Mucosa of descending colon (tissue), 3 donors: ENCODE data around the gene ZMIZ1. TPM values are rescaled to one million over a fixed set of nuclear protein-coding genes. Genes with fewer than 3 reads are reported as not detected.

Source experiments
- ATAC-seq: fragments of 200-7000 bp; cut with Tn5 transposase; one replicate; pipeline ENCODE4 v1.9.1; 2020; ENCODE audit warnings: mild to moderate bottlenecking, moderate library complexity
- DNase-seq, 3 donors: peaks; one replicate each; pipeline ENCODE4 v3.0.0-alpha.2; 2020
- H3K36me3 ChIP-seq: fragments of 200-600 bp; one replicate; pipeline ENCODE4 v1.8.0; 2021; ENCODE audit warnings: low read depth, mild to moderate bottlenecking
- H3K4me1 ChIP-seq: fragments of 200-600 bp; one replicate; pipeline ENCODE4 v1.8.0; 2021; ENCODE audit warnings: low read depth, mild to moderate bottlenecking
- H3K4me3 ChIP-seq: fragments of 200-600 bp; one replicate; pipeline ENCODE4 v1.8.0; 2021; ENCODE audit warnings: mild to moderate bottlenecking
- H3K9me3 ChIP-seq: fragments of 200-600 bp; one replicate; pipeline ENCODE4 v1.8.0; 2021; ENCODE audit warnings: mild to moderate bottlenecking
- CTCF ChIP-seq: fragments of 200-600 bp; IDR thresholded peaks from one replicate; pipeline ENCODE4 v1.8.0; 2022; ENCODE audit warnings: antibody characterized with exemption, mild to moderate bottlenecking
- intact Hi-C, 2 donors: fragments of 100-400 bp; cut with DNase I in 1 of 2; cut with micrococcal nuclease in 1 of 2; formaldehyde crosslinking; loops; one replicate each; pipeline versions ENCODE4 v1.11.0 to v1.11.1; 2022; cut with DNase I, micrococcal nuclease
- total RNA-seq, 3 donors: library from RNA; stranded (reverse); fragmentation: NEBNext Ultra II Directional in 2 of 3; extraction: Animal tissue kit (Norgen Biotek cat#: 25700) in 2 of 3; gene quantifications; one replicate each; pipeline versions ENCODE4 v1.2.1 to v1.2.4, GENCODE V29; 2021 to 2023
- donor health status: DM: no; HTN: no; CAD: no; lungs with moderate emphysema.
- donor health status: DM: no; HTN: no; CAD: no.
- donor health status: DM: no; HTN: yes; CAD: no.

Gene ZMIZ1
- total RNA-seq, 3 donors from 2014 or later, result 61.4 to 103 (median 89.1) TPM

DNA sequence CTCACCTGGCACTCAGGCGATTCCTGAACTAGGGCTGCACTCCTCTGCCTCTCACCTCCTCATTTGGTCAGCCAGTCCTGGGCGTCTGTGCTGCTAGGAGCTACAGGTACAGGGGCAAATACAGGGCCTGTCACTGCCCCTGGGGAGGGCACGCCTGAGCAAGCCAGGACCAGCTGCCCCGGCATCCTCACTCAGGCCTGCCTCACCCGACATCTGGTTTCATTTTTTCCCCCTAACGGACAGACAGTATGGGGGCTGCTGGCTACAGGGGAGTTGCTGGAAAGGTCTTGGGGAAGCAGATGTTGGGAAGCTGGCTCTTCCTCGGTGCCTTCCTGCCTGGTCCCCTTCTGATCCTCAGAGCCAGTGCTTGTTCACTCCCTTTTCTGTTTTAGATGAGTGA lies 201.2 kb downstream of the ZMIZ1 start:
- H3K9me3 ChIP-seq, result no peaks in the 10 kb centered on the region
- H3K4me3 ChIP-seq, result no peak overlapping the region
- no peak for TF ChIP-seq CTCF
- intact Hi-C loops, result no loop called here
- no peak for DNase-seq
- no peak for ATAC-seq
- peaks cover 11% of the 10 kb centered on the region for H3K4me1 ChIP-seq
- H3K36me3 ChIP-seq, result no peaks in the 10 kb centered on the region

DNA sequence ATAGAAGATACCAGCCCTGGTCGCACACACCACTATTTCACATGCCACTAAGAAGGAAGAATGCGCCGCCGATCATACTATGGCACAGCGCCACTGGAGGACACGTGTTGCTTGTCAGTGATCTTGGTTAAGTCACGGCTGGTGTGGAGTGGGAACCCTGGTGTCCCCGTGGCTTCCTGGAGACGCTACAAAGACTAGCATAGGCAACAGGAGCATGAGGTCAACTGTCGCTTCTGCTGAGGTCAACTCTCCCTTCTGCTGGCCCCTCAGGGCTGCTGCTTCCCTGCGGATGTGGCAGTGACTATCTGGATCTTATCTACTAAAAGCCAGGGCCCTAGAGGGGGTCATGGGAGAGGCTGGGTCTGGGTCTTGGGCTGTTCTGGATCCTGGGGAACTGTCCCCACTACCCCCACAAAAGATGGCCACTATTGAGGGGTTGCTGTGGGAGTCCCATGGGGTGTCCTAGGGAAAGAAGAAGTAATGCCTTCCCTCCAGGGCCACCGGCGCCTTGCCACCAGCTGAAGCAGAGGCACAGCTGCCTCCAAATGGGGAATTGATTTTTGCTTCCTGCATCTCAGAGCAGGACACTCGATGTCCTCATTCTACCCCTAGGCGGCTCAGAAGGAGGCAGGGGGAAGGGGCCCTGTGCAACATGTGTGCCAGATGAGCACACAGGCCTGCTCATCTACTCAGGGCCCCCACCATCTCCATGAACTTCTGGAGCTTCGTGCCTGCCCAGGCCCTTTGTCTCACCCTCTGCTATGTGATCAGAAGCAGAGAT lies 201.9 kb downstream of the ZMIZ1 start:
- TF ChIP-seq CTCF, result no peak
- Histone ChIP-seq H3K9me3 (no peaks in the 10 kb centered on the region), H3K36me3 (no peaks in the 10 kb centered on the region), H3K4me3 (no peak overlapping the region), H3K4me1 (peaks cover 11% of the 10 kb centered on the region)
- DNase-seq (no peak), ATAC-seq (no peak)
- intact Hi-C loops, result no loop called here

- no peak for DNase-seq
- intact Hi-C loops, result no loop called here
- ATAC-seq, result no peak
- no peak for TF ChIP-seq CTCF
- no peaks in the 10 kb centered on the region for H3K36me3 ChIP-seq
- no peak overlapping the region for H3K4me3 ChIP-seq
- H3K4me1 ChIP-seq, result peaks cover 11% of the 10 kb centered on the region
- H3K9me3 ChIP-seq, result no peaks in the 10 kb centered on the region
These were observed 203.6 kb downstream of the ZMIZ1 start for GRCh38 chr10:79272353-79272752.

DNA sequence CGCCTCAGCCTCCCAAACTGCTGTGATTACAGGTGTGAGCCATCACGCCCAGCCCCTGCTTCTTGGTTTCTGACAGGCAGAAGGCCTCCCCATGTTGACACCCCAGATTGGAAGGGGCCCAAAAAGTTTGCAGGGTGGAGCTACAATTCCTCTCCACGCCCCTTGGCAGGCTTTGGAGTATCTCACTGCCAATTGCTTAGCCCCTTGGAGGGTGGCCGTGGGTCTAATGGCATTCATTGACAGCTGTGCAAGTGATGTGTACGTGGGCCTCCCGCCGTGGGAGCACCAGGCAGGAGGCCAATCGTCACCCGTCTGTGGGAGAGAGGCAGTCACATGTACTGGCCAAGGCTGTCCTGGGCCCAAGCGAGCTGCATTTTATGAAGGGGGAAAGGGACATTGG lies 204.8 kb downstream of the ZMIZ1 start:
- intact Hi-C loops, result no loop called here
- TF ChIP-seq CTCF, result no peak
- DNase-seq, result peak in 1 of 3 donors; percentile 39
- ATAC-seq, result no peak
- H3K4me3 ChIP-seq, result no peak overlapping the region
- no peaks in the 10 kb centered on the region for H3K36me3 ChIP-seq
- no peaks in the 10 kb centered on the region for H3K9me3 ChIP-seq
- peaks cover 11% of the 10 kb centered on the region for H3K4me1 ChIP-seq

DNA sequence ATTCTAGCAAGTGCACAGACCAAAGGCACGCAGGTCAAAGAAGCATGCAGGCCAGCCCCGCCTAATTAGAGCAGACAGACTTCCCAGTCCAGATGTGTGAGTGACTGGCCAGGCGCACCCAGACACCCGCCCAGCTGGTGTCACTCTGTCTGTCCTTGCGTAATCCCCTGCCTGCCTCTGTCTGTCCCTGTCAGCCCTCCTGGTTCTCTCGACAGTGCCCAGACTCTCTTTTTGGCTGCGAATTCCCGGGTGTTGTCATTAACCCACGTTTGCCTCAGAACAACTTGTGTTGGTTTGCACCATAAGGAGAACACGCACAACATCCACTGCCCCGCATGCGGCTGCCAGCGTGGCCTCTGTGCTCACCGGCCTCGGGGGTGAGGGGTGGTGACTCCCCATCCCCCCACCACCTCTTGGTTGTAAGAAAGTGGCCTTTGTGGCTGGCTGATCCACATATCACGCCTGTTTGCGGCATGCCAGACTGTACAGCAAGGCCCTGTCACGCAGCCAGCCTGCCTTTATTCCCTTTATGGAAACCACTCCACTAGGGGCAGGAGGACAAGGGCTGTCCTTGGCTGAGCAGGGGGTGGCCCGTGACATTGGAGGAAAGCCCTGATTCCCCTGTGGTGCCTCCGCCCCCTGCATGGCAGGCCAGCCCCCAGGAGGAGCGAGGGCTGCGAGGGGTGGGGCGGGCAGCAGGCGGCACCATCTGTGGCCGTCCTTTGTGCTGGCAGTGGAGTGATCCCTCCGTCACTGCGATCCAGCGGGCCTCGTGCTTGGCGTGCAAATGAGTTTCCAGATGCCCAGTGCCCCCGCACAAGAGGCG lies 205.7 kb downstream of the ZMIZ1 start:
- intact Hi-C loops, result no loop called here
- Histone ChIP-seq H3K9me3 (no peaks in the 10 kb centered on the region), H3K4me1 (peaks cover 7% of the 10 kb centered on the region), H3K36me3 (no peaks in the 10 kb centered on the region), H3K4me3 (no peak overlapping the region)
- TF ChIP-seq CTCF, result no peak
- ATAC-seq (peak; percentile 64), DNase-seq (peak in 2 of 3 donors; percentile 55 to 78)
